ENCODE measurements around the gene ANGPTL7. TPM values are rescaled to one million over a fixed set of nuclear protein-coding genes. Genes with fewer than 3 reads are reported as not detected.

ANGPTL7 gene
- total RNA-seq, 1 experiment from 2014 or later = not detected

DNA sequence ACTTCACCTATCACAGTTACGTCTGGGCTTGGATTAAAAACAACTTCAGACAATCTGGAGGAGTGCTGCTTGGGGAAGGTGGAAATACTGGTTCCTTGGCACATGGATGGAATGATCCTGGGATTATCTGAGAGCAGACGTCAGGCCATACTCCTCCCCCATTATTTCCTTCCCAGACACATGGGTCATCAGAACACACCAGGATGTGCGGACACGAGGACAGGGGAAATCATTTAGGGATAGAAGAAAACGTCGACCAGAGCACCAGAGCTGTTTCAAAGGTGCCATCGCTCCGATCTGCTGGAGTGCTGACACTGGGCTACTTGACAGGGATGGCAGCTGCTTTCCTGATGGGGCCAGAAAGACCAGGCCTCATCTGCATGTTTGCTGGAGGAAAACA, 31.8 kb upstream of the ANGPTL7 start (continued):
- no peak for TF ChIP-seq ZNF423 (CRISPR knock-in tag; IDR thresholded peaks at IDR 0.05)
- TF ChIP-seq, protein P1, sequence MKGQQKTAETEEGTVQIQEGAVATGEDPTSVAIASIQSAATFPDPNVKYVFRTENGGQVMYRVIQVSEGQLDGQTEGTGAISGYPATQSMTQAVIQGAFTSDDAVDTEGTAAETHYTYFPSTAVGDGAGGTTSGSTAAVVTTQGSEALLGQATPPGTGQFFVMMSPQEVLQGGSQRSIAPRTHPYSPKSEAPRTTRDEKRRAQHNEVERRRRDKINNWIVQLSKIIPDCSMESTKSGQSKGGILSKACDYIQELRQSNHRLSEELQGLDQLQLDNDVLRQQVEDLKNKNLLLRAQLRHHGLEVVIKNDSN (CRISPR knock-in tag; IDR thresholded peaks at IDR 0.05) = no peak
- TF ChIP-seq, protein P2, sequence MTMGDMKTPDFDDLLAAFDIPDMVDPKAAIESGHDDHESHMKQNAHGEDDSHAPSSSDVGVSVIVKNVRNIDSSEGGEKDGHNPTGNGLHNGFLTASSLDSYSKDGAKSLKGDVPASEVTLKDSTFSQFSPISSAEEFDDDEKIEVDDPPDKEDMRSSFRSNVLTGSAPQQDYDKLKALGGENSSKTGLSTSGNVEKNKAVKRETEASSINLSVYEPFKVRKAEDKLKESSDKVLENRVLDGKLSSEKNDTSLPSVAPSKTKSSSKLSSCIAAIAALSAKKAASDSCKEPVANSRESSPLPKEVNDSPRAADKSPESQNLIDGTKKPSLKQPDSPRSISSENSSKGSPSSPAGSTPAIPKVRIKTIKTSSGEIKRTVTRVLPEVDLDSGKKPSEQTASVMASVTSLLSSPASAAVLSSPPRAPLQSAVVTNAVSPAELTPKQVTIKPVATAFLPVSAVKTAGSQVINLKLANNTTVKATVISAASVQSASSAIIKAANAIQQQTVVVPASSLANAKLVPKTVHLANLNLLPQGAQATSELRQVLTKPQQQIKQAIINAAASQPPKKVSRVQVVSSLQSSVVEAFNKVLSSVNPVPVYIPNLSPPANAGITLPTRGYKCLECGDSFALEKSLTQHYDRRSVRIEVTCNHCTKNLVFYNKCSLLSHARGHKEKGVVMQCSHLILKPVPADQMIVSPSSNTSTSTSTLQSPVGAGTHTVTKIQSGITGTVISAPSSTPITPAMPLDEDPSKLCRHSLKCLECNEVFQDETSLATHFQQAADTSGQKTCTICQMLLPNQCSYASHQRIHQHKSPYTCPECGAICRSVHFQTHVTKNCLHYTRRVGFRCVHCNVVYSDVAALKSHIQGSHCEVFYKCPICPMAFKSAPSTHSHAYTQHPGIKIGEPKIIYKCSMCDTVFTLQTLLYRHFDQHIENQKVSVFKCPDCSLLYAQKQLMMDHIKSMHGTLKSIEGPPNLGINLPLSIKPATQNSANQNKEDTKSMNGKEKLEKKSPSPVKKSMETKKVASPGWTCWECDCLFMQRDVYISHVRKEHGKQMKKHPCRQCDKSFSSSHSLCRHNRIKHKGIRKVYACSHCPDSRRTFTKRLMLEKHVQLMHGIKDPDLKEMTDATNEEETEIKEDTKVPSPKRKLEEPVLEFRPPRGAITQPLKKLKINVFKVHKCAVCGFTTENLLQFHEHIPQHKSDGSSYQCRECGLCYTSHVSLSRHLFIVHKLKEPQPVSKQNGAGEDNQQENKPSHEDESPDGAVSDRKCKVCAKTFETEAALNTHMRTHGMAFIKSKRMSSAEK (CRISPR knock-in tag; IDR thresholded peaks at IDR 0.05; ENCODE audit: borderline replicate concordance) = no peak
- no peak for TF ChIP-seq NFATC4 (CRISPR knock-in tag; IDR thresholded peaks at IDR 0.05)

DNA sequence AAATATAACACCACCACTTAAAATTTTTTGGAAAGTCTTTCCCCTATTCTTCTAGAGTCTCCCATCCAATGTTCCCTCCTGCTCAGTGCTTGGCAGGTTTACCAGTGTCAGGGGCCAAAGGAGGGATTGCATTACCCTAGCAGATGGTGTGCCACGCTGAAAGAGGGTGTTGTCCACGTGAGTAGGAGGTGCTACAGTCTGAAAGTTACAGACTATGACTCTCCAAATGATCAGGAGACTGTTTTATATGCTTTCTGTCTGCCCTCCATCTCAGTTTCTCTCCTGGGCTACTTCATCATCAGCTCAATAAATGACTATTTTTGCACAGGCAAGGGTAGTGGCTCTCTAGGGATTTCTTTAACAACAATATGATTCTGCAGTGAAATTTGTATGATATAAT, 31.3 kb upstream of the ANGPTL7 start:
- Mint-ChIP-seq H3K4me3 (no peak overlapping the region), H3K36me3 (peaks cover 32% of the 10 kb centered on the region), H3K27ac (no peak overlapping the region), H3K27me3 (ENCODE audit: low read depth) (no peaks in the 10 kb centered on the region), H3K4me1 (no peaks in the 10 kb centered on the region), H3K9me3 (no peaks in the 10 kb centered on the region)
- ATAC-seq (no peak), DNase-seq (ENCODE audit: low spot score) (no peak)
- CTCF ChIA-PET = no interaction called here
- TF ChIP-seq, protein P3, sequence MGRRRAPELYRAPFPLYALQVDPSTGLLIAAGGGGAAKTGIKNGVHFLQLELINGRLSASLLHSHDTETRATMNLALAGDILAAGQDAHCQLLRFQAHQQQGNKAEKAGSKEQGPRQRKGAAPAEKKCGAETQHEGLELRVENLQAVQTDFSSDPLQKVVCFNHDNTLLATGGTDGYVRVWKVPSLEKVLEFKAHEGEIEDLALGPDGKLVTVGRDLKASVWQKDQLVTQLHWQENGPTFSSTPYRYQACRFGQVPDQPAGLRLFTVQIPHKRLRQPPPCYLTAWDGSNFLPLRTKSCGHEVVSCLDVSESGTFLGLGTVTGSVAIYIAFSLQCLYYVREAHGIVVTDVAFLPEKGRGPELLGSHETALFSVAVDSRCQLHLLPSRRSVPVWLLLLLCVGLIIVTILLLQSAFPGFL (CRISPR knock-in tag; IDR thresholded peaks at IDR 0.05; ENCODE audit: borderline replicate concordance) = no peak
- TF ChIP-seq RORB (CRISPR knock-in tag; IDR thresholded peaks at IDR 0.05) (no peak), FOXJ3 (CRISPR knock-in tag; IDR thresholded peaks at IDR 0.05; ENCODE audit: borderline replicate concordance) (no peak), JAZF1 (CRISPR knock-in tag; IDR thresholded peaks at IDR 0.05) (no peak), ZNF219 (CRISPR knock-in tag; IDR thresholded peaks at IDR 0.05; ENCODE audit: borderline replicate concordance) (no peak), NFYB (CRISPR knock-in tag; conservative IDR thresholded peaks at IDR 0.05; ENCODE audit: low read depth) (no peak), ZNF423 (CRISPR knock-in tag; IDR thresholded peaks at IDR 0.05) (no peak), ELF4 (CRISPR knock-in tag; IDR thresholded peaks at IDR 0.05; ENCODE audit: low read depth) (no peak)
- TF ChIP-seq, protein P4, sequence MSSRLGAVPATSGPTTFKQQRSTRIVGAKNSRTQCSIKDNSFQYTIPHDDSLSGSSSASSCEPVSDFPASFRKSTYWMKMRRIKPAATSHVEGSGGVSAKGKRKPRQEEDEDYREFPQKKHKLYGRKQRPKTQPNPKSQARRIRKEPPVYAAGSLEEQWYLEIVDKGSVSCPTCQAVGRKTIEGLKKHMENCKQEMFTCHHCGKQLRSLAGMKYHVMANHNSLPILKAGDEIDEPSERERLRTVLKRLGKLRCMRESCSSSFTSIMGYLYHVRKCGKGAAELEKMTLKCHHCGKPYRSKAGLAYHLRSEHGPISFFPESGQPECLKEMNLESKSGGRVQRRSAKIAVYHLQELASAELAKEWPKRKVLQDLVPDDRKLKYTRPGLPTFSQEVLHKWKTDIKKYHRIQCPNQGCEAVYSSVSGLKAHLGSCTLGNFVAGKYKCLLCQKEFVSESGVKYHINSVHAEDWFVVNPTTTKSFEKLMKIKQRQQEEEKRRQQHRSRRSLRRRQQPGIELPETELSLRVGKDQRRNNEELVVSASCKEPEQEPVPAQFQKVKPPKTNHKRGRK (CRISPR knock-in tag; IDR thresholded peaks at IDR 0.05; ENCODE audit: borderline replicate concordance) = no peak
- TF ChIP-seq, protein P5, sequence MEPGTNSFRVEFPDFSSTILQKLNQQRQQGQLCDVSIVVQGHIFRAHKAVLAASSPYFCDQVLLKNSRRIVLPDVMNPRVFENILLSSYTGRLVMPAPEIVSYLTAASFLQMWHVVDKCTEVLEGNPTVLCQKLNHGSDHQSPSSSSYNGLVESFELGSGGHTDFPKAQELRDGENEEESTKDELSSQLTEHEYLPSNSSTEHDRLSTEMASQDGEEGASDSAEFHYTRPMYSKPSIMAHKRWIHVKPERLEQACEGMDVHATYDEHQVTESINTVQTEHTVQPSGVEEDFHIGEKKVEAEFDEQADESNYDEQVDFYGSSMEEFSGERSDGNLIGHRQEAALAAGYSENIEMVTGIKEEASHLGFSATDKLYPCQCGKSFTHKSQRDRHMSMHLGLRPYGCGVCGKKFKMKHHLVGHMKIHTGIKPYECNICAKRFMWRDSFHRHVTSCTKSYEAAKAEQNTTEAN (CRISPR knock-in tag; IDR thresholded peaks at IDR 0.05) = no peak
- TF ChIP-seq, protein P6, sequence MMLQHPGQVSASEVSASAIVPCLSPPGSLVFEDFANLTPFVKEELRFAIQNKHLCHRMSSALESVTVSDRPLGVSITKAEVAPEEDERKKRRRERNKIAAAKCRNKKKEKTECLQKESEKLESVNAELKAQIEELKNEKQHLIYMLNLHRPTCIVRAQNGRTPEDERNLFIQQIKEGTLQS (CRISPR knock-in tag; conservative IDR thresholded peaks at IDR 0.05) = no peak
- POLR2A ChIA-PET = no interaction called here

DNA sequence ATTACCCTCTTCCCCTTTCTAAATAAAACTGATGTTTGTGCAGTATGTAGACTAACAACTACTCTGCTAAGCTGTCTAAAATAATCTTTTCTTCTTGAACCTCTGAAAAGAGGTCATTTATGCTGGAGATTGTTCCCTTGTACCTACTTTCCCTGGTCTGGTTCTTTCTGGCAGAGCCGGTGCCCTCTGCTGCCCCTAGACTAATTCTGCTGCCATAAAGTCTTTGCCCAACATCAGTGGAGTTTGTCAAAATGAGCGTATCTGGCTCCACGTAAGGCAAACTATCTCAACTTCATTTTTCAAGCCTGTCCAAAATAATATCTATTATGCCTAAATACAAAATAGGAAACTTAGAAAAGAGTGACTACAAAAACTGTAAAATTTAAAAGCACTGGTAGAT, 30.9 kb upstream of the ANGPTL7 start:
- CTCF ChIA-PET = no interaction called here
- H3K36me3 Mint-ChIP-seq = peaks cover 31% of the 10 kb centered on the region
- no peaks in the 10 kb centered on the region for H3K9me3 Mint-ChIP-seq
- H3K27me3 Mint-ChIP-seq (ENCODE audit: low read depth) = no peaks in the 10 kb centered on the region
- no peak for TF ChIP-seq GABPB1 (CRISPR knock-in tag; IDR thresholded peaks at IDR 0.05)
- TF ChIP-seq, protein P7, sequence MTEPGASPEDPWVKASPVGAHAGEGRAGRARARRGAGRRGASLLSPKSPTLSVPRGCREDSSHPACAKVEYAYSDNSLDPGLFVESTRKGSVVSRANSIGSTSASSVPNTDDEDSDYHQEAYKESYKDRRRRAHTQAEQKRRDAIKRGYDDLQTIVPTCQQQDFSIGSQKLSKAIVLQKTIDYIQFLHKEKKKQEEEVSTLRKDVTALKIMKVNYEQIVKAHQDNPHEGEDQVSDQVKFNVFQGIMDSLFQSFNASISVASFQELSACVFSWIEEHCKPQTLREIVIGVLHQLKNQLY (CRISPR knock-in tag; IDR thresholded peaks at IDR 0.05) = no peak
- no peak for TF ChIP-seq CREB1 (CRISPR knock-in tag; IDR thresholded peaks at IDR 0.05)
- POLR2A ChIA-PET = interaction anchor here (0.6 kb wide), 1 partner anchor 17 kb away, joined by 3 read pairs; no protein-coding TSS in a partner anchor
- H3K4me1 Mint-ChIP-seq = no peaks in the 10 kb centered on the region
- H3K4me3 Mint-ChIP-seq = no peak overlapping the region
- ATAC-seq (no peak), DNase-seq (ENCODE audit: low spot score) (no peak)
- H3K27ac Mint-ChIP-seq = no peak overlapping the region

All from WTC11 (cell line).